Dermis microvascular lymphatic vessel endothelial cell (primary cell): Measurements from ENCODE around the gene SMG5. TPM values are rescaled to one million over a fixed set of nuclear protein-coding genes. Genes with fewer than 3 reads are reported as not detected.
A peak's percentile ranks its signal among the peaks of the same experiment; 100 is the strongest.

ENCODE experiments used
- DNase-seq, 2 donors: peaks; one replicate each; pipeline versions ENCODE4 v3.0.0 to v3.0.0-alpha.2; 2010; ENCODE audit warnings: low read depth in 2 of 2
- total RNA-seq: library from RNA; depleted of rRNA; stranded (reverse); fragments of >200 nt; gene quantifications from 2 replicates; pipeline ENCODE4 v1.2.1, GENCODE V29; 2014

The SMG5 gene
- total RNA-seq, 1 donor from 2014 or later: 36.6 TPM

- DNase-seq: peak in 1 of 2 donors; percentile 22
These were observed 1.3 kb downstream of the SMG5 start for GRCh38 chr1:156281281-156281680.

- no peak for DNase-seq
These were observed 2.8 kb downstream of the SMG5 start for GRCh38 chr1:156279837-156280236.

DNA sequence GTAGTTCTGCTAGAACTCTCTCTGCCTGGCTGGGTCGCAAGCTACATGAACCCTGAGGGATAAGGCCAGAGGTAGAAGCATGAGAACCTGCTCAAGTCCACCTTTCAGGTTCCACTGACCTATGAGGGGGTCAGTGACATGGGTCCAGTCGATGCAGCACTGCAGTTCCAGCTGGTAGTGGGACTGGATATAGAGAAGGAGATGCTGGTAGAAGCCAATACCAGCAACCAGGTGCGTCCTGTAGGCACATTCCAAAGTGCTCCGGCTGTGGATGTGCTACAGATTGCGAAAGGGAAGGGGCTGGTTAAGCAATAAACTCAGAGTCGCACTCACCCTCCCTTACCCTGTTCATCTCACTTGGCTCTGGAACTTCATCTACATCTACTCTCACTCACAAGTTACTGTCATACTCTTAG lies 5.7 kb downstream of the SMG5 start:
- no peak for DNase-seq

GRCh38 chr1:156276532-156276931 lies 6.1 kb downstream of the SMG5 start:
- DNase-seq: no peak

DNA sequence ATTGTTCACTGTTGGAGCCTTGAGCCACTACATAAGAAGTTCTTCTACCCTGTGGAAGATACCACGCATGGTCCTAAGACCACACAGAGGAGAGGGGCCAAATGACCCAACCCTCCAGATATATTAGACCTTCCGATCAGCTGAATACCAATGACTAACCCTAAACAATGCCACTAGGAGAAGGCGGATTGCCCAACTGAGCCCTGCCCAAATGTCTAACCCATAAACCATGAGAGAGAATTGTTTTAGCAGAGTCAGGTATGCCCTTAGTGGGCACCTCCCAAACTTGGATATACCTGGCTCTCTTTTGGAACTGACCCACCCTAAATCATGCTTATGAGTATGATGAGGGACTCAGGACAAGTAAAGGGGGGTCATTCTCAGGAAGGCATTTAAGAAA lies 12.3 kb downstream of the SMG5 start:
- DNase-seq: no peak

DNA sequence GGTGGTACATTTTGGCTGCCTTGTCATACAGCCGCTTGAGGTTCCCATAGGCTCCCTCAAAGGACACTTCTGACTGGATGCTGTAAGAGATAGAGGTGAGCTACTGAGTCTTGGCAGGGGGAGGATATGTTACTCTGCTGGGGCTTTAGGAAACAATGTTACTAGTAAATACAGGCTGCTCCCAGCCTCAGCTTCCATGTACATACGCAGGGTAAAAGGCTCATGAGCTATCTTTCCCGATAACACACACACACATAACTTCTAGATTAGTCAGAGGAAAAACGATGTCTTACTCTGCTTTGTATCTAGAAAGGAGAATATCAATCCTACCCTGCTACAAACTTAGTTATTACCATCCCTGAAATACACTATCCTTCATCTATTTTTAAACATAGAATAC lies 14.3 kb downstream of the SMG5 start:
- DNase-seq: no peak

DNA sequence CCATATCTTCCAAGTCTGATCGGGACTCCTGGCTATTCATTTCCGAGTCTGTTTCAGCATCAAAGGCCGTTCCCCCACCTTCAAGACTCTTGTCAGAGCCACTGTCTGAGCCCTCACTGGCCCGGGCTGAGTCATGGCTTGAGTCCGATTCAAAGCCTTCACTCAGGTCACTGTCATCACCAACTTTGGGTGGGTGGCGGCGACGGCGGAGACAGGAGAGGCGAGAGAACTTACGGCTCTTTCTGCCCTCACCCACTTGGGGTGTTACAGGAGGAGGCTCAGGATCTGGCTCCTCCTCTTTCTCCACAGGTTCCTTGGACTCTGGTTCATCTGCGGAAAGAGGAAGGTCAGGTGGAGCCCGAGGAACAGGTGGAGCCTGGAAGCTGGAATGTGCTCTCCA lies 16.6 kb downstream of the SMG5 start:
- DNase-seq: no peak

- DNase-seq: no peak
These were observed 19.4 kb downstream of the SMG5 start for GRCh38 chr1:156263288-156263655.

GRCh38 chr1:156262461-156263287 lies 20.0 kb downstream of the SMG5 start:
- DNase-seq: no peak

- DNase-seq: no peak
These were observed 21.7 kb downstream of the SMG5 start for GRCh38 chr1:156260896-156261295.

DNA sequence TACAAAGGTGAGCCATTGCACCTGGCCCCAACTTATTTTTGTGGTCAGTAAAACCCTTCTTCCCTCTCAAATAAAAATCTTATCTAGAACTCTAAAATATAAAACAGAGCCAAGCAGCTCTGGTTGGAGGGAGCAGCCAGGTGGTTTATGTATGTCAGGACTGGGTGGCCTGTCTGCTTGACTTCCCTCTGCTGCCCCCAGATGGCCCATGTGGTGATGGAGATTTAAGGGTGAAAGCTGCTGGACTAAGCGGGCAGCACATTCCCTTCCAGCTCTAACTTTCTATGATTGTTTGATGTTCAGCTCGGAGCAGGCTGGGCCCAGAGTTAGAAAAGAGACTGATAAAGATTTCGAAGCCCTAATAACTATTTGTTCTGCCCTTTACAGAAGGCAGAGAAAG lies 22.8 kb downstream of the SMG5 start:
- peak in 1 of 2 donors; percentile 25 for DNase-seq

- no peak for DNase-seq
These were observed 23.8 kb downstream of the SMG5 start for GRCh38 chr1:156258859-156259258.

- DNase-seq: no peak
These were observed 24.9 kb downstream of the SMG5 start for GRCh38 chr1:156257711-156258110.

GRCh38 chr1:156253634-156254033 lies 29.0 kb downstream of the SMG5 start:
- no peak for DNase-seq

DNA sequence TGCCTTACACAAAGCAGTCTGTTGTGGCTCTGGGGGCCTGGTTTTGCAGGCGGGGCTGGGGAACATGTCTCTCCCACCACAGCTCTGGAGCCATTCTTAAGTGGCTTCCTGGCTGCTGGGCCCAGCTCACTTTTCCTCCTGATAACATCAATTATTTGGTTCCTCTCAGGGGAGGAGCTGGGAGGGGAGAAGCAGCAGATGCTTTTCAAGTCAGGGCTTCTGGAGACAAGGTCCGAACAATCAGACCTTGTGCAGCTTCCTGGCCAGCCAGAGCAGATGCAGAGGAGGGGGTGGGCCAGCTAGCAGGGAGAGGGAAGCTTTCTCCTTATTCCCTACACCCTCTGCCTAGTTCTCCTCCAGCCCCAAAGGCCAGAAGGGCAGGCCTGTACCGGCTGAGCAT lies 31.1 kb downstream of the SMG5 start:
- DNase-seq: no peak

- no peak for DNase-seq
These were observed 33.0 kb downstream of the SMG5 start for GRCh38 chr1:156249593-156249992.

GRCh38 chr1:156248323-156248683 lies 34.3 kb downstream of the SMG5 start:
- no peak for DNase-seq

- DNase-seq: no peak
These were observed 34.9 kb downstream of the SMG5 start, which contains the start of gene PAQR6 for GRCh38 chr1:156247460-156248322. Gene PAQR6 (minus strand): TSS chr1:156248056. CDS start chr1:156246731, 1,325 bp downstream.

DNA sequence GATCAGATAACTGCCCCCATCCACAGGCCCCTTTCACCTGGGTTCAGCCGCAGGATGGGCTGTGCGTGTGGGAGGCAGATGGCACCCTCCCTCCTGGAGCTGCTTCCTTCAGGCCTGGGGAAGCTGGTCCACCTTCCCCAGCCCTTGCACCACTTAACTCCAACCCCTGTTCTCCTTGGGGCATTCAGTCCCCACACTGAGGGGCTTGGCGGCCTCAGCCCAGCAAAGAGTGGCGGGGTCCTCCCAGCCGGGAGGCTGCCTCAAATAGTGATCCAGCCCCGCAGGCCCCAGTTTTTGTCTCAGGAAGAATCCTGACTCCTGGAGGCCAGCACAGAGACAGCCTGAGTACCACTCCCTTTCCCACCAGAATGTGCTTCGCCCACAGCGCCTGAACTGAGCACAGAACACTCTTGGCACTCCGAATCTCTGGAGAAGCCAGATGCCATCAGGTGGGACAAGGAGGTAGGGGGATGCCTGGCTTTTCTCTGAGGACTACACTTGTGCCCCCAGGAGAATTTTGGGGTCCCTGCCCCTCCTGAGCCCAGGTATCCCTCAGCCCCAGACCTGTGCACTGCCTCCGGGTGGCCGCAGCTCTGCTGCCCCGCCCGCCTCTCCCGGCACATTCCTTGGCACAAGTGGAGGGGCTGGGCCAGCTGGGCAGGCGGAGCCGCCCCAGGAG lies 35.7 kb downstream of the SMG5 start:
- no peak for DNase-seq

GRCh38 chr1:156246241-156246780 lies 36.3 kb downstream of the SMG5 start:
- DNase-seq: no peak

- peak in 1 of 2 donors; percentile 48 for DNase-seq
These were observed 37.0 kb downstream of the SMG5 start for GRCh38 chr1:156245451-156246232.
